ENCODE results near the gene ARHGAP45. TPM values are rescaled to one million over a fixed set of nuclear protein-coding genes. Genes with fewer than 3 reads are reported as not detected.
A peak's percentile ranks its signal among the peaks of the same experiment; 100 is the strongest.

The ARHGAP45 gene
- total and polyA plus RNA-seq, 9 of the 15 experiments (the other 6 are each of a cell fraction or from before 2014, with no cell fraction given), result 0.08 to 22.1 (median 4.2) TPM

DNA sequence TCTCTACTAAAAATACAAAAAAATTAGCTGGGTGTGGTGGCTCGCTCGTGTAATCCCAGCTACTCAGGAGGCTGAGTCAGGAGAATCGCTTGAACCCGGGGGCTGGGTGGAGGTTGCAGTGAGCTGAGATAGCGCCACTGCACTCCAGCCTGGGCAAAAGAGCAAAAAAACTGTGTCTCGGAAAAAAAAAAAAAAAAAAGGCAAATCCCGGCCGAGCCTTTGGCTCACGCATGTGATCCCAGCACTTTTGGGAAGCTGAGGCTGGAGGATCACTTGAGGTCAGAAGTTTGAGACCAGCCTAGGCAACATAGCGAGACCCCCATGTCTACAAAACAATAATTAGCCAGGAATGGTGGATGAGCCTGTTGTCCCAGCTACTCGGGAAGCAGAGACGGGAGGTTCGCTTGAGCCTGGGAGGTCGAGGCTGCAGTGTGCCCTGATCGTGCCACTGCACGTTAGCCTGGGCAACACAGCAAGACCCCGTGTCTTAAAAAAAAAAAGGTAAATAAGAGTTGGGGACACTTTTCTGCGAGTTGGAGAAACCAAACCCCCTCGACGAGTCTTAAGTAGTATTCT lies 36.3 kb downstream of the ARHGAP45 start (continued):
- TF ChIP-seq CHCHD3 (CRISPR knock-in tag; IDR thresholded peaks at IDR 0.05) (no peak), HDAC2 (IDR thresholded peaks at IDR 0.05) (peak; percentile 76), BCOR (IDR thresholded peaks at IDR 0.05) (peak; percentile 94), ZNF311 (CRISPR knock-in tag; IDR thresholded peaks at IDR 0.05) (no peak), SMARCC2 (IDR thresholded peaks at IDR 0.05; ENCODE audit: low read depth) (no peak), ZBED1 (IDR thresholded peaks at IDR 0.05) (no peak), SIRT6 (IDR thresholded peaks at IDR 0.05; ENCODE audit: low read depth, low read length) (no peak), ZNF121 (CRISPR knock-in tag; conservative IDR thresholded peaks at IDR 0.05) (peak; percentile 100), NR1H2 (CRISPR knock-in tag; IDR thresholded peaks at IDR 0.05) (no peak), ZZZ3 (IDR thresholded peaks at IDR 0.05) (no peak), SIN3B (IDR thresholded peaks at IDR 0.05; ENCODE audit: low read depth) (no peak), PHB (CRISPR knock-in tag; IDR thresholded peaks at IDR 0.05) (no peak), ZNF224 (CRISPR knock-in tag; IDR thresholded peaks at IDR 0.05) (no peak), ILK (tag; IDR thresholded peaks at IDR 0.05; ENCODE audit: borderline replicate concordance, low read depth) (no peak), ZNF197 (CRISPR knock-in tag; IDR thresholded peaks at IDR 0.05; ENCODE audit: low read depth) (no peak)
- TF ChIP-seq, protein P1, sequence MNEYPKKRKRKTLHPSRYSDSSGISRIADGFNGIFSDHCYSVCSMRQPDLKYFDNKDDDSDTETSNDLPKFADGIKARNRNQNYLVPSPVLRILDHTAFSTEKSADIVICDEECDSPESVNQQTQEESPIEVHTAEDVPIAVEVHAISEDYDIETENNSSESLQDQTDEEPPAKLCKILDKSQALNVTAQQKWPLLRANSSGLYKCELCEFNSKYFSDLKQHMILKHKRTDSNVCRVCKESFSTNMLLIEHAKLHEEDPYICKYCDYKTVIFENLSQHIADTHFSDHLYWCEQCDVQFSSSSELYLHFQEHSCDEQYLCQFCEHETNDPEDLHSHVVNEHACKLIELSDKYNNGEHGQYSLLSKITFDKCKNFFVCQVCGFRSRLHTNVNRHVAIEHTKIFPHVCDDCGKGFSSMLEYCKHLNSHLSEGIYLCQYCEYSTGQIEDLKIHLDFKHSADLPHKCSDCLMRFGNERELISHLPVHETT (CRISPR knock-in tag; conservative IDR thresholded peaks at IDR 0.05 in 1 of 2, IDR thresholded peaks at IDR 0.05 in 1 of 2), result peak in 1 of 2 experiments; percentile 9; a peak in 1 of 4 replicates
- TF ChIP-seq, protein P2, sequence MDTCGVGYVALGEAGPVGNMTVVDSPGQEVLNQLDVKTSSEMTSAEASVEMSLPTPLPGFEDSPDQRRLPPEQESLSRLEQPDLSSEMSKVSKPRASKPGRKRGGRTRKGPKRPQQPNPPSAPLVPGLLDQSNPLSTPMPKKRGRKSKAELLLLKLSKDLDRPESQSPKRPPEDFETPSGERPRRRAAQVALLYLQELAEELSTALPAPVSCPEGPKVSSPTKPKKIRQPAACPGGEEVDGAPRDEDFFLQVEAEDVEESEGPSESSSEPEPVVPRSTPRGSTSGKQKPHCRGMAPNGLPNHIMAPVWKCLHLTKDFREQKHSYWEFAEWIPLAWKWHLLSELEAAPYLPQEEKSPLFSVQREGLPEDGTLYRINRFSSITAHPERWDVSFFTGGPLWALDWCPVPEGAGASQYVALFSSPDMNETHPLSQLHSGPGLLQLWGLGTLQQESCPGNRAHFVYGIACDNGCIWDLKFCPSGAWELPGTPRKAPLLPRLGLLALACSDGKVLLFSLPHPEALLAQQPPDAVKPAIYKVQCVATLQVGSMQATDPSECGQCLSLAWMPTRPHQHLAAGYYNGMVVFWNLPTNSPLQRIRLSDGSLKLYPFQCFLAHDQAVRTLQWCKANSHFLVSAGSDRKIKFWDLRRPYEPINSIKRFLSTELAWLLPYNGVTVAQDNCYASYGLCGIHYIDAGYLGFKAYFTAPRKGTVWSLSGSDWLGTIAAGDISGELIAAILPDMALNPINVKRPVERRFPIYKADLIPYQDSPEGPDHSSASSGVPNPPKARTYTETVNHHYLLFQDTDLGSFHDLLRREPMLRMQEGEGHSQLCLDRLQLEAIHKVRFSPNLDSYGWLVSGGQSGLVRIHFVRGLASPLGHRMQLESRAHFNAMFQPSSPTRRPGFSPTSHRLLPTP (IDR thresholded peaks at IDR 0.05; ENCODE audit: borderline replicate concordance, extremely low read depth, insufficient read length), result no peak
- TF ChIP-seq, protein P3, sequence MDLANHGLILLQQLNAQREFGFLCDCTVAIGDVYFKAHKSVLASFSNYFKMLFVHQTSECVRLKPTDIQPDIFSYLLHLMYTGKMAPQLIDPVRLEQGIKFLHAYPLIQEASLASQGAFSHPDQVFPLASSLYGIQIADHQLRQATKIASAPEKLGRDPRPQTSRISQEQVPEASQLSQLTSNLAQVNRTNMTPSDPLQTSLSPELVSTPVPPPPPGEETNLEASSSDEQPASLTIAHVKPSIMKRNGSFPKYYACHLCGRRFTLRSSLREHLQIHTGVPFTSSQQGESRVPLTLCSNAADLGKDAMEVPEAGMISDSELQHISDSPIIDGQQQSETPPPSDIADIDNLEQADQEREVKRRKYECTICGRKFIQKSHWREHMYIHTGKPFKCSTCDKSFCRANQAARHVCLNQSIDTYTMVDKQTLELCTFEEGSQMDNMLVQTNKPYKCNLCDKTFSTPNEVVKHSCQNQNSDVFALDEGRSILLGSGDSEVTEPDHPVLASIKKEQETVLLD (IDR thresholded peaks at IDR 0.05), result 0 out of 2 replicates have a peak, but pooled peaks have one; percentile 27
